ENCODE measurements around the gene MTRF1. TPM values are rescaled to one million over a fixed set of nuclear protein-coding genes. Genes with fewer than 3 reads are reported as not detected.

MTRF1 gene
- total and polyA plus RNA-seq, 2 of the 8 experiments (the other 6 are each of a cell fraction or from before 2014, with no cell fraction given) = 8.0 to 19.2 TPM

DNA sequence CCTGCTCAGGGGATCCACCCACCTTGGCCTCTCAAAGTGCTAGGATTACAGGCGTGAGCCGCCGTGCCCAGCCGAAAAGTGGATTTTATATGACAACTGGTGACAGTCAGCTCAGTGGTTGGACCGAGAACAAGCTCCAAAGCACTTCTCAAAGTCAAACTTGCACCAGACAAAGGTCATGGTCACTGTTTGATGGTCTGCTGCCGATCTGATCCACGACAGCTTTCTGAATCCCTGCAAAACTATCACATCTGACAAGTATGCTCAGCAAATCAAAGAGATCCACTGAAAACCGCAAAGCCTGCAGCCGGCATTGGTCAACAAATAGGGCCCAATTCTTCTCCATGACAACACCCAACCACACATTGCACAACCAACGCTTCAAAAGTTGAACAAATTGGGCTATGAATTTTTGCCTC, 26.1 kb upstream of the MTRF1 start:
- no peaks in the 10 kb centered on the region for H4K20me1 ChIP-seq (replicated peaks in 1 of 2; ENCODE audit: control insufficient read depth in 1 of 2, insufficient read depth in 2 of 2, low read length in 2 of 2)
- no peak overlapping the region for H3K4ac ChIP-seq (replicated peaks; ENCODE audit: insufficient read length, low read depth, low read length)
- no peak overlapping the region for H4K91ac ChIP-seq (replicated peaks; ENCODE audit: insufficient read length, low read length)
- H2BK120ac ChIP-seq (replicated peaks; ENCODE audit: low read depth, low read length) = no peak overlapping the region
- H2AK5ac ChIP-seq (ENCODE audit: low read depth, low read length) = no peak overlapping the region
- no peak overlapping the region for H3K18ac ChIP-seq (ENCODE audit: extremely low read depth, low read length)
- no peak overlapping the region for H3K4me2 ChIP-seq (ENCODE audit: insufficient read depth in 1 of 2, low read depth in 2 of 2, low read length in 2 of 2)
- 89% methylated on average over 10 of the region's 10 CpGs; no CpG with 5 or more reads in 1 of the 2 experiments for WGBS, 2 experiments (ENCODE audit: extremely low coverage in 1 of 2, insufficient coverage in 1 of 2, insufficient read length in 1 of 2, insufficient replicate concordance in 2 of 2, low coverage in 1 of 2, low lambda C conversion rate in 2 of 2, missing lambda C conversion rate in 1 of 2)
- H3K36me3 ChIP-seq (ENCODE audit: control insufficient read depth in 2 of 4, insufficient read depth in 4 of 4, low read length in 3 of 4) = no peaks in the 10 kb centered on the region
- POLR2A ChIA-PET (ENCODE audit: partially characterized antibody) = interaction anchor here (1.3 kb wide), 1 partner anchor 23 kb away, joined by 3 read pairs; no protein-coding TSS in a partner anchor
- no peaks in the 10 kb centered on the region for H3K79me2 ChIP-seq (ENCODE audit: control insufficient read depth in 1 of 2, insufficient read depth in 2 of 2, low read length in 2 of 2)
- no peak overlapping the region for H2BK5ac ChIP-seq (ENCODE audit: low read depth, low read length)
- H3K27ac ChIP-seq (ENCODE audit: low read depth, low read length) = no peak overlapping the region
- no peaks in the 10 kb centered on the region; a peak in 1 of 4 replicates for H3K9me3 ChIP-seq (ENCODE audit: insufficient read depth in 2 of 2, low read depth in 1 of 2, low read length in 1 of 2)
- no peak for FAIRE-seq
- CTCF ChIA-PET (ENCODE audit: partially characterized antibody) = no interaction called here
- H3K4me3 ChIP-seq (ENCODE audit: extremely low read depth in 1 of 4, insufficient read depth in 2 of 4, low read depth in 3 of 4, low read length in 4 of 4) = no peak overlapping the region
- no peak overlapping the region for H4K8ac ChIP-seq (ENCODE audit: extremely low read depth, insufficient read depth, low read length)
- DNase-seq (ENCODE audit: low read depth in 1 of 2, low spot score in 2 of 2) = no peak
- H4K5ac ChIP-seq (ENCODE audit: insufficient read length, low read depth, low read length) = no peak overlapping the region
- no peak overlapping the region for H2BK15ac ChIP-seq (ENCODE audit: low read length)
- no peak overlapping the region for H3K14ac ChIP-seq (ENCODE audit: insufficient read length)
- no peak overlapping the region for H3K56ac ChIP-seq (replicated peaks; ENCODE audit: insufficient read length, low read depth, low read length)
- H2AFZ ChIP-seq (ENCODE audit: low read length) = no peak overlapping the region
- H3K23ac ChIP-seq (ENCODE audit: insufficient read length) = no peak overlapping the region
- no peak overlapping the region for H3K9ac ChIP-seq (replicated peaks in 1 of 4; ENCODE audit: extremely low read depth in 1 of 4, low read depth in 3 of 4, low read length in 3 of 4)
- H2BK12ac ChIP-seq (ENCODE audit: low read depth, low read length) = no peak overlapping the region
- no peaks in the 10 kb centered on the region for H3K79me1 ChIP-seq (ENCODE audit: low read depth, low read length)
- no peak overlapping the region for H2BK20ac ChIP-seq (ENCODE audit: low read length)
- H3K4me1 ChIP-seq (replicated peaks in 1 of 4; ENCODE audit: control insufficient read depth in 3 of 4, insufficient read depth in 4 of 4, low read length in 3 of 4) = peaks cover 0 to 2% (median 2%) of the 10 kb centered on the region in 4 experiments; a peak in 4 of 7 replicates
- no peaks in the 10 kb centered on the region for H3K23me2 ChIP-seq (ENCODE audit: low read depth, low read length)
- H3K27me3 ChIP-seq (replicated peaks in 1 of 4; ENCODE audit: control insufficient read depth in 3 of 4, extremely low read depth in 1 of 4, insufficient read depth in 3 of 4, low read length in 3 of 4) = no peaks in the 10 kb centered on the region
- TF ChIP-seq SIRT6 (IDR thresholded peaks at IDR 0.05; ENCODE audit: low read length) (no peak), POLR2A (IDR thresholded peaks at IDR 0.05; ENCODE audit: control extremely low read depth in 1 of 2, low read depth in 2 of 2, low read length in 2 of 2) (no peak), BRCA1 (IDR thresholded peaks at IDR 0.05; ENCODE audit: low read depth, low read length) (no peak), KDM4A (IDR thresholded peaks at IDR 0.05; ENCODE audit: low read depth, low read length, severe bottlenecking) (no peak), BACH1 (IDR thresholded peaks at IDR 0.05; ENCODE audit: low read length) (no peak), JUND (IDR thresholded peaks at IDR 0.05; ENCODE audit: low read length) (no peak), TAF7 (optimal IDR thresholded peaks at IDR 0.05; ENCODE audit: borderline replicate concordance, low read depth, low read length) (no peak), GABPA (IDR thresholded peaks at IDR 0.05; ENCODE audit: borderline replicate concordance, insufficient read depth, low read length) (no peak), RBBP5 (IDR thresholded peaks at IDR 0.05; ENCODE audit: borderline replicate concordance, low read depth, low read length) (no peak), TCF12 (IDR thresholded peaks at IDR 0.05; ENCODE audit: low read depth, low read length) (no peak), EP300 (IDR thresholded peaks at IDR 0.05; ENCODE audit: borderline replicate concordance in 1 of 2, low read depth in 2 of 2, low read length in 2 of 2) (no peak), SP2 (IDR thresholded peaks at IDR 0.05; ENCODE audit: low read length) (no peak)
- TF ChIP-seq, protein P1, sequence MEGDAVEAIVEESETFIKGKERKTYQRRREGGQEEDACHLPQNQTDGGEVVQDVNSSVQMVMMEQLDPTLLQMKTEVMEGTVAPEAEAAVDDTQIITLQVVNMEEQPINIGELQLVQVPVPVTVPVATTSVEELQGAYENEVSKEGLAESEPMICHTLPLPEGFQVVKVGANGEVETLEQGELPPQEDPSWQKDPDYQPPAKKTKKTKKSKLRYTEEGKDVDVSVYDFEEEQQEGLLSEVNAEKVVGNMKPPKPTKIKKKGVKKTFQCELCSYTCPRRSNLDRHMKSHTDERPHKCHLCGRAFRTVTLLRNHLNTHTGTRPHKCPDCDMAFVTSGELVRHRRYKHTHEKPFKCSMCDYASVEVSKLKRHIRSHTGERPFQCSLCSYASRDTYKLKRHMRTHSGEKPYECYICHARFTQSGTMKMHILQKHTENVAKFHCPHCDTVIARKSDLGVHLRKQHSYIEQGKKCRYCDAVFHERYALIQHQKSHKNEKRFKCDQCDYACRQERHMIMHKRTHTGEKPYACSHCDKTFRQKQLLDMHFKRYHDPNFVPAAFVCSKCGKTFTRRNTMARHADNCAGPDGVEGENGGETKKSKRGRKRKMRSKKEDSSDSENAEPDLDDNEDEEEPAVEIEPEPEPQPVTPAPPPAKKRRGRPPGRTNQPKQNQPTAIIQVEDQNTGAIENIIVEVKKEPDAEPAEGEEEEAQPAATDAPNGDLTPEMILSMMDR (IDR thresholded peaks at IDR 0.05; ENCODE audit: control extremely low read depth in 1 of 3, insufficient read depth in 1 of 3, low read depth in 1 of 3, low read length in 3 of 3) = no peak

All from H1 (cell line).